ENCODE results near the gene IREB2. TPM values are rescaled to one million over a fixed set of nuclear protein-coding genes. Genes with fewer than 3 reads are reported as not detected.

Gene IREB2
- total and polyA plus RNA-seq, 12 donors = 11.8 to 148 (median 86.7) TPM

DNA sequence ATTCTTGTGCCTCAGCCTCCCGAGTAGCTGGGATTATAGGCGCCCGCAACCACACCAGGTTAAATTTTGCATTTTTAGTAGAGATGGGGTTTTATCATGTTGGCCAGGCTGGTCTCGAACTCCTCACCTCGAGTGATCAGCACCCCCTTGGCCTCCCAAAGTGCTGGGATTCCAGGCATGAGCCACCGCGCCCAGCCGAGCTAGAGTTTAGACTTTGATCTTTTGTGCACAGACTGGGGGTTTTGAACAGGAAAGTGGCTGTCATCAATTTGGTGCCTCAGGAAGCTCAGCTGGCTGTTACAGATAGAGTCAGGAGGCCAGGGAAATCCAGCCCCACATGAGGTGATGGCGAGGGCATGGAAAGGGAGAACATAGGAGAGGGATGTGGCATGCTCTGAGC lies 19.3 kb upstream of the IREB2 start:
- TF ChIP-seq, protein P1, sequence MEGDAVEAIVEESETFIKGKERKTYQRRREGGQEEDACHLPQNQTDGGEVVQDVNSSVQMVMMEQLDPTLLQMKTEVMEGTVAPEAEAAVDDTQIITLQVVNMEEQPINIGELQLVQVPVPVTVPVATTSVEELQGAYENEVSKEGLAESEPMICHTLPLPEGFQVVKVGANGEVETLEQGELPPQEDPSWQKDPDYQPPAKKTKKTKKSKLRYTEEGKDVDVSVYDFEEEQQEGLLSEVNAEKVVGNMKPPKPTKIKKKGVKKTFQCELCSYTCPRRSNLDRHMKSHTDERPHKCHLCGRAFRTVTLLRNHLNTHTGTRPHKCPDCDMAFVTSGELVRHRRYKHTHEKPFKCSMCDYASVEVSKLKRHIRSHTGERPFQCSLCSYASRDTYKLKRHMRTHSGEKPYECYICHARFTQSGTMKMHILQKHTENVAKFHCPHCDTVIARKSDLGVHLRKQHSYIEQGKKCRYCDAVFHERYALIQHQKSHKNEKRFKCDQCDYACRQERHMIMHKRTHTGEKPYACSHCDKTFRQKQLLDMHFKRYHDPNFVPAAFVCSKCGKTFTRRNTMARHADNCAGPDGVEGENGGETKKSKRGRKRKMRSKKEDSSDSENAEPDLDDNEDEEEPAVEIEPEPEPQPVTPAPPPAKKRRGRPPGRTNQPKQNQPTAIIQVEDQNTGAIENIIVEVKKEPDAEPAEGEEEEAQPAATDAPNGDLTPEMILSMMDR (IDR thresholded peaks at IDR 0.05) = no peak
- no peak for TF ChIP-seq POLR2A (IDR thresholded peaks at IDR 0.05)
- intact Hi-C loops (cut with DNase I) = loop anchor here in 1 of 2 donors (10.0 kb wide), 1 partner anchor 304 kb away; no protein-coding TSS in a partner anchor
- no peak for DNase-seq

DNA sequence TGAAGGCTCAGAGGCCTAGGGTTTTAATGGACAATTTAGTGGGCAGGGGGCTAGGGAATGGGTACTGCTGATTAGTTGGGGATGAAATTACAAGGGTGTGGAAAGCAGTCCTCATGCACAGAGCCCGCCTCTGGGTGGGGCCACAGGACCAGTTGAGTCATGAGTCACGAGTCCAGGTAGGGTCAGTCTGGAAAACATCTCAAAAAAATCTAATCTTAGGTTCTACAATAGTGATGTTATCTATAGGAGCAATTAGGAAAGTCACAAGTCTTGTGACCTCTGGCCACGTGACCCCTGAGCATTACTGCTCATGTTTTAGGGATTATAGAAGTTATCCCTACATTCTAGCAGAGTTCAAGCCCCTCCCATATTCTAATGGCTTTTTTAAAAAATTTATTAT lies 18.6 kb upstream of the IREB2 start:
- intact Hi-C loops (cut with DNase I) = loop anchor here in 1 of 2 donors (10.0 kb wide), 1 partner anchor 305 kb away; no protein-coding TSS in a partner anchor
- H3K27ac ChIP-seq = no peak overlapping the region
- TF ChIP-seq, protein P1 (IDR thresholded peaks at IDR 0.05) = no peak
- TF ChIP-seq POLR2A (IDR thresholded peaks at IDR 0.05) = no peak
- H3K27me3 ChIP-seq = no peaks in the 10 kb centered on the region
- no peak overlapping the region for H3K4me3 ChIP-seq
- no peaks in the 10 kb centered on the region for H3K36me3 ChIP-seq (replicated peaks in 1 of 2)
- 92 to 96% (median 94%) methylated on average over 3 of the region's 3 CpGs for WGBS, 4 donors
- DNase-seq = no peak
- H3K9me3 ChIP-seq (replicated peaks in 1 of 3) = no peaks in the 10 kb centered on the region
- no peaks in the 10 kb centered on the region for H3K4me1 ChIP-seq (replicated peaks in 1 of 2)

More for the DNA sequence above, 19.3 kb upstream of the IREB2 start:
- Histone ChIP-seq H3K4me1 (replicated peaks in 1 of 2) (no peaks in the 10 kb centered on the region), H3K9me3 (replicated peaks in 1 of 3) (no peaks in the 10 kb centered on the region), H3K36me3 (replicated peaks in 1 of 2) (no peaks in the 10 kb centered on the region), H3K4me3 (no peak overlapping the region), H3K27me3 (no peaks in the 10 kb centered on the region), H3K27ac (no peak overlapping the region)
- 73 to 84% (median 81%) methylated on average over 9 of the region's 9 CpGs for WGBS, 4 donors

DNA sequence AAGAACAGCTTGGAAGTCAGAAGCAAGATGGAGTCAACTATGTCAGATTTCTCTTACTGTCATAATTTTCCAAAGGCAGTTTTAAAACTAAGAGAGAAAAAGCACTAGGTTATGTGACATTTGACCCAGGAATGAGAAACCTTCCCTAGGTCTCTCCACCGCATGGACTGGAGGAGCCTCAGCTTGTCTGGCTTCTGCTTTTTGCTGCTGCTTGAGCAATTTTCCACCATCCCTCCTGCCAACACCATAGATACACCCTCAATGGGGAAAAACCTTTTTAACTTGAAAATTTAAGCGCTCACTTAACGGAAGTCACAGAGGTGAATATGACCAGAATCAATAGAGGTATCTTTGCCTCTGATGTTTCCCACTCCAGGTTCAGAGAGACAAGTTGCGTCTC lies 17.8 kb upstream of the IREB2 start:
- no peak overlapping the region for H3K4me3 ChIP-seq
- intact Hi-C loops (cut with DNase I) = loop anchor here (5.0 kb wide), 1 partner anchor 113 kb away; no protein-coding TSS in a partner anchor
- peaks cover under 1% of the 10 kb centered on the region for H3K27me3 ChIP-seq
- H3K9me3 ChIP-seq (replicated peaks in 1 of 3) = no peaks in the 10 kb centered on the region
- H3K4me1 ChIP-seq (replicated peaks in 1 of 2) = no peaks in the 10 kb centered on the region
- TF ChIP-seq POLR2A (IDR thresholded peaks at IDR 0.05) = no peak
- TF ChIP-seq, protein P1 (IDR thresholded peaks at IDR 0.05) = no peak
- 81 to 96% (median 85%) methylated on average over 4 of the region's 4 CpGs for WGBS, 4 donors
- no peaks in the 10 kb centered on the region for H3K36me3 ChIP-seq (replicated peaks in 1 of 2)
- no peak overlapping the region for H3K27ac ChIP-seq
- no peak for DNase-seq

DNA sequence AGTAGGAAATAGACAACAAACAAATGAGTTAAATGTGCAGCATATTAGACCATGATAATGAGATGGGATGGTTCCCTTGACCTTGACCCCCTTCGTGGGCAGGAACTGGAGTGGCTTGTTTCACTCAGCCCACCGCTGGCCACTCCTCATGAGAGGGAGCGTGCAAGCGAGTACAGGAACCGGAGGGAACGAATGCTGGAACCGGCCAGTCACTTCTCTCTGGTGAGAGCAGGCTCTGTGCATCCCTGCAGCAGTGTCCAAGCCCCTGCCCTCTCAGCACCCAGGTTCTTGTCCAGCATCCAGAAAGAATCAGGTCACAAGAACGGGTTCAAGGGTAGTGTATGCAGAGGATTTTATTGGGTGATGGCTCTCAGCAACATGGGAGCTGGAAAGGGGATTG lies 17.2 kb upstream of the IREB2 start:
- H3K9me3 ChIP-seq (replicated peaks in 1 of 3) = no peaks in the 10 kb centered on the region
- TF ChIP-seq, protein P1 (IDR thresholded peaks at IDR 0.05) = no peak
- TF ChIP-seq POLR2A (IDR thresholded peaks at IDR 0.05) = no peak
- intact Hi-C loops (cut with DNase I) = loop anchor here (5.0 kb wide), 1 partner anchor 113 kb away; no protein-coding TSS in a partner anchor
- no peak overlapping the region for H3K27ac ChIP-seq
- no peaks in the 10 kb centered on the region for H3K36me3 ChIP-seq (replicated peaks in 1 of 2)
- no peak for DNase-seq
- 71 to 79% (median 75%) methylated on average over 8 of the region's 8 CpGs for WGBS, 4 donors
- peaks cover 5% of the 10 kb centered on the region for H3K27me3 ChIP-seq
- no peak overlapping the region for H3K4me3 ChIP-seq
- no peaks in the 10 kb centered on the region for H3K4me1 ChIP-seq (replicated peaks in 1 of 2)

Data from adrenal gland (tissue), 12 donors.